ENCODE data around the gene CA6. TPM values are rescaled to one million over a fixed set of nuclear protein-coding genes. Genes with fewer than 3 reads are reported as not detected.

Gene CA6
- total RNA-seq, 1 donor from 2014 or later: not detected

GRCh38 chr1:8974551-8974950 lies 28.9 kb downstream of the CA6 start:
- H3K4me3 ChIP-seq (ENCODE audit: low read depth, low read length): no peak overlapping the region
- peak; percentile 48 for DNase-seq (ENCODE audit: low read depth)
- TF ChIP-seq CTCF (conservative IDR thresholded peaks at IDR 0.05; ENCODE audit: low read depth, low read length): no peak

GRCh38 chr1:8976338-8976737 lies 30.7 kb downstream of the CA6 start:
- no peak for TF ChIP-seq CTCF (conservative IDR thresholded peaks at IDR 0.05; ENCODE audit: low read depth, low read length)
- no peak overlapping the region for H3K4me3 ChIP-seq (ENCODE audit: low read depth, low read length)
- no peak for DNase-seq (ENCODE audit: low read depth)

- H3K4me3 ChIP-seq (ENCODE audit: low read depth, low read length): no peak overlapping the region
- no peak for DNase-seq (ENCODE audit: low read depth)
- no peak for TF ChIP-seq CTCF (conservative IDR thresholded peaks at IDR 0.05; ENCODE audit: low read depth, low read length)
Observed at GRCh38 chr1:8976896-8977450, 31.3 kb downstream of the CA6 start.

GRCh38 chr1:8980656-8981055 lies 35.0 kb downstream of the CA6 start:
- DNase-seq (ENCODE audit: low read depth): no peak
- H3K4me3 ChIP-seq (ENCODE audit: low read depth, low read length): no peak overlapping the region
- TF ChIP-seq CTCF (conservative IDR thresholded peaks at IDR 0.05; ENCODE audit: low read depth, low read length): no peak

GRCh38 chr1:8981169-8981568 lies 35.5 kb downstream of the CA6 start:
- DNase-seq (ENCODE audit: low read depth): no peak
- no peak for TF ChIP-seq CTCF (conservative IDR thresholded peaks at IDR 0.05; ENCODE audit: low read depth, low read length)
- no peak overlapping the region for H3K4me3 ChIP-seq (ENCODE audit: low read depth, low read length)

GRCh38 chr1:8984203-8984602 lies 38.5 kb downstream of the CA6 start:
- no peak for TF ChIP-seq CTCF (conservative IDR thresholded peaks at IDR 0.05; ENCODE audit: low read depth, low read length)
- DNase-seq (ENCODE audit: low read depth): no peak
- no peak overlapping the region for H3K4me3 ChIP-seq (ENCODE audit: low read depth, low read length)

- H3K4me3 ChIP-seq (ENCODE audit: low read depth, low read length): no peak overlapping the region
- DNase-seq (ENCODE audit: low read depth): no peak
- no peak for TF ChIP-seq CTCF (conservative IDR thresholded peaks at IDR 0.05; ENCODE audit: low read depth, low read length)
Observed at GRCh38 chr1:8984990-8985389, 39.3 kb downstream of the CA6 start.
